Measurements from ENCODE around the gene PELI2.

PELI2 gene

GRCh38 chr14:56117765-56118610 lies at the start of gene PELI2:
Gene PELI2, plus strand, starts transcription at chr14:56118411. Its CDS starts 250 bp downstream, at chr14:56118661.
- DNase-seq (ENCODE audit: low read depth, low spot score), result no peak

GRCh38 chr14:56073799-56074198 lies 44.4 kb upstream of the PELI2 start:
- no peak for DNase-seq (ENCODE audit: low read depth, low spot score)

- no peak for DNase-seq (ENCODE audit: low read depth, low spot score)
Observed at GRCh38 chr14:56075301-56075700, 42.9 kb upstream of the PELI2 start.

- DNase-seq (ENCODE audit: low read depth, low spot score), result no peak
Observed at GRCh38 chr14:56081139-56081538, 37.1 kb upstream of the PELI2 start.

GRCh38 chr14:56082880-56083279 lies 35.3 kb upstream of the PELI2 start:
- DNase-seq (ENCODE audit: low read depth, low spot score), result no peak

GRCh38 chr14:56085471-56085870 lies 32.7 kb upstream of the PELI2 start:
- no peak for DNase-seq (ENCODE audit: low read depth, low spot score)

- DNase-seq (ENCODE audit: low read depth, low spot score), result no peak
Observed at GRCh38 chr14:56087671-56088471, 30.3 kb upstream of the PELI2 start.

- DNase-seq (ENCODE audit: low read depth, low spot score), result no peak
Observed at GRCh38 chr14:56088941-56089340, 29.3 kb upstream of the PELI2 start.

- no peak for DNase-seq (ENCODE audit: low read depth, low spot score)
Observed at GRCh38 chr14:56092763-56093162, 25.4 kb upstream of the PELI2 start.

- DNase-seq (ENCODE audit: low read depth, low spot score), result no peak
Observed at GRCh38 chr14:56094076-56094475, 24.1 kb upstream of the PELI2 start.

- no peak for DNase-seq (ENCODE audit: low read depth, low spot score)
Observed at GRCh38 chr14:56098021-56098420, 20.2 kb upstream of the PELI2 start.

GRCh38 chr14:56099081-56099797 lies 19.0 kb upstream of the PELI2 start:
- no peak for DNase-seq (ENCODE audit: low read depth, low spot score)

- no peak for DNase-seq (ENCODE audit: low read depth, low spot score)
Observed at GRCh38 chr14:56100556-56100955, 17.7 kb upstream of the PELI2 start.

- no peak for DNase-seq (ENCODE audit: low read depth, low spot score)
Observed at GRCh38 chr14:56102941-56103340, 15.3 kb upstream of the PELI2 start.

- no peak for DNase-seq (ENCODE audit: low read depth, low spot score)
Observed at GRCh38 chr14:56107615-56108014, 10.6 kb upstream of the PELI2 start.

- DNase-seq (ENCODE audit: low read depth, low spot score), result no peak
Observed at GRCh38 chr14:56108057-56108456, 10.2 kb upstream of the PELI2 start.

GRCh38 chr14:56112781-56113180 lies 5.4 kb upstream of the PELI2 start:
- DNase-seq (ENCODE audit: low read depth, low spot score), result no peak

- no peak for DNase-seq (ENCODE audit: low read depth, low spot score)
Observed at GRCh38 chr14:56115334-56115870, 2.8 kb upstream of the PELI2 start.

- no peak for DNase-seq (ENCODE audit: low read depth, low spot score)
Observed at GRCh38 chr14:56115976-56116893, 2.0 kb upstream of the PELI2 start.

GRCh38 chr14:56118611-56119181 lies 485 bp downstream of the PELI2 start:
- no peak for DNase-seq (ENCODE audit: low read depth, low spot score)

All from iPS DF 19.7 (cell line).